K562 (cell line): ENCODE measurements around the gene KLRC3. TPM values are rescaled to one million over a fixed set of nuclear protein-coding genes. Genes with fewer than 3 reads are reported as not detected.

ENCODE experiments used
- ASH1L ChIP-seq: fragments of 450-650 bp; IDR thresholded peaks from 2 replicates; pipeline ENCODE4 v1.6.1; 2018; ENCODE audit warnings: borderline replicate concordance, mild to moderate bottlenecking, low read depth; ENCODE audit not compliant: partially characterized antibody
- CC2D1A ChIP-seq: fragments of 450-650 bp; IDR thresholded peaks from 2 replicates; pipeline ENCODE4 v1.6.1; 2017; ENCODE audit warnings: mild to moderate bottlenecking
- FOXM1 ChIP-seq, 2 experiments: fragments of 450-650 bp in 1 of 2; sonication (generic) in 1 of 2; formaldehyde crosslinking in 1 of 2; IDR thresholded peaks; 2 replicates each; pipeline versions ENCODE4 v1.6.1 to v1.9.0; 2017 to 2022; ENCODE audit warnings: low read depth in 2 of 2, mild to moderate bottlenecking in 2 of 2, missing genetic modification reagents in 1 of 2, moderate library complexity in 1 of 2
- GTF2E2 ChIP-seq: fragments of 200-800 bp; sonication (Bioruptor generic); IDR thresholded peaks from 2 replicates; pipeline ENCODE4 v1.6.1; 2016; ENCODE audit warnings: missing genetic modification characterization, missing compliant biosample characterization
- HMBOX1 ChIP-seq: sonication (generic); IDR thresholded peaks from 2 replicates; pipeline ENCODE4 v1.6.1; 2016
- IRF1 ChIP-seq: sonication (generic); formaldehyde crosslinking; IDR thresholded peaks from 2 replicates; pipeline ENCODE4 v1.8.0; 2022; ENCODE audit warnings: missing genetic modification reagents, mild to moderate bottlenecking, borderline replicate concordance
- L3MBTL2 ChIP-seq: fragments of 450-650 bp; IDR thresholded peaks from 2 replicates; pipeline ENCODE4 v1.6.1; 2016; ENCODE audit warnings: mild to moderate bottlenecking, moderate library complexity
- RAD51 ChIP-seq: fragments of 450-650 bp; IDR thresholded peaks from 2 replicates; pipeline ENCODE4 v1.7.1; 2016; ENCODE audit warnings: low read depth, mild to moderate bottlenecking, borderline replicate concordance
- RB1 ChIP-seq: fragments of 450-650 bp; IDR thresholded peaks from 2 replicates; pipeline ENCODE4 v1.6.1; 2017; ENCODE audit warnings: low read depth, mild to moderate bottlenecking
- RNF2 ChIP-seq: sonication (generic); IDR thresholded peaks from 2 replicates; pipeline ENCODE4 v1.6.1; 2016
- ZBTB11 ChIP-seq, 3 experiments: fragments of 200-800 bp in 1 of 3; fragments of 250-450 bp in 1 of 3; fragments of 450-650 bp in 1 of 3; sonication (Bioruptor Pico) in 1 of 3; sonication (Bioruptor generic) in 1 of 3; formaldehyde crosslinking in 1 of 3; IDR thresholded peaks; 2 replicates each; pipeline versions ENCODE4 v1.6.1 to v1.8.0; 2016 to 2022; ENCODE audit warnings: mild to moderate bottlenecking in 2 of 3, missing genetic modification characterization in 2 of 3, missing compliant biosample characterization in 1 of 3, moderate library complexity in 1 of 3
- ZC3H4 ChIP-seq: sonication (generic); formaldehyde crosslinking; IDR thresholded peaks from 2 replicates; pipeline ENCODE4 v1.9.0; 2021; ENCODE audit warnings: missing genetic modification reagents, borderline replicate concordance
- ZNF143 ChIP-seq: sonication (generic); formaldehyde crosslinking; IDR thresholded peaks from 2 replicates; pipeline ENCODE4 v1.9.0; 2022; ENCODE audit warnings: mild to moderate bottlenecking, missing genetic modification reagents
- ZNF277 ChIP-seq: fragments of 250-450 bp; sonication (Bioruptor Pico); IDR thresholded peaks from 2 replicates; pipeline ENCODE4 v1.8.0; 2022; ENCODE audit warnings: inconsistent platforms, mild to moderate bottlenecking, moderate library complexity, borderline replicate concordance
- ZNF280B ChIP-seq: fragments of 250-450 bp; sonication (Bioruptor Pico); IDR thresholded peaks from 2 replicates; pipeline ENCODE4 v1.5.1; 2021; ENCODE audit warnings: mild to moderate bottlenecking
- polyA plus RNA-seq, 8 experiments: library from polyadenylated mRNA; depleted of rRNA in 4 of 8; stranded (reverse) in 5 of 8; unstranded in 3 of 8; fragments of >200 nt; fragmentation: Nextera tagmentation in 2 of 8; fragmentation: Illumina TruSeq in 1 of 8; extraction: Ambion mirVana in 2 of 8; extraction: Trizol in 1 of 8; gene quantifications; 2 replicates each; pipeline versions ENCODE4 v1.2.1 to v1.2.3, GENCODE V29; 2011 to 2014; ENCODE audit warnings: inconsistent platforms in 1 of 8, missing spikeins in 1 of 8
- total RNA-seq, 7 experiments: library from RNA; depleted of rRNA in 6 of 7; stranded (reverse); fragments of >200 nt in 6 of 7; fragmentation: Illumina TruSeq in 2 of 7; extraction: Trizol in 2 of 7; gene quantifications; 2 replicates each; pipeline versions ENCODE4 v1.2.1 to v1.2.3, GENCODE V29; 2011 to 2021; ENCODE audit warnings: low replicate concordance in 1 of 7
- TF ChIP-seq, protein P1 (sequence below): sonication (generic); formaldehyde crosslinking; IDR thresholded peaks from 2 replicates; pipeline ENCODE4 v1.8.0; 2022; ENCODE audit warnings: mild to moderate bottlenecking, missing genetic modification reagents

Gene KLRC3
- total and polyA plus RNA-seq, 9 of the 15 experiments (the other 6 are each of a cell fraction or from before 2014, with no cell fraction given) = 0.09 to 0.32 (median 0.18) TPM; not detected in 5

- TF ChIP-seq ZNF277 (CRISPR knock-in tag) (no peak), RAD51 (no peak), IRF1 (0 out of 2 replicates have a peak, but pooled peaks have one; percentile 54), HMBOX1 (peak; percentile 43), RB1 (no peak), ZBTB11 (CRISPR knock-in tag; IDR thresholded peaks at IDR 0.05) (0 out of 6 replicates have a peak, but pooled peaks of 1 of the 3 experiments have one; percentile 8), L3MBTL2 (0 out of 2 replicates have a peak, but pooled peaks have one; percentile 2), ASH1L (no peak), ZNF143 (CRISPR knock-in tag) (no peak), RNF2 (no peak), ZC3H4 (CRISPR knock-in tag) (no peak), GTF2E2 (no peak), ZNF280B (CRISPR knock-in tag) (no peak), FOXM1 (IDR thresholded peaks at IDR 0.05; ENCODE audit: low read depth) (peak; percentile 96), FOXM1 (CRISPR knock-in tag; IDR thresholded peaks at IDR 0.05; ENCODE audit: low read depth) (no peak), CC2D1A (no peak)
- TF ChIP-seq, protein P1, sequence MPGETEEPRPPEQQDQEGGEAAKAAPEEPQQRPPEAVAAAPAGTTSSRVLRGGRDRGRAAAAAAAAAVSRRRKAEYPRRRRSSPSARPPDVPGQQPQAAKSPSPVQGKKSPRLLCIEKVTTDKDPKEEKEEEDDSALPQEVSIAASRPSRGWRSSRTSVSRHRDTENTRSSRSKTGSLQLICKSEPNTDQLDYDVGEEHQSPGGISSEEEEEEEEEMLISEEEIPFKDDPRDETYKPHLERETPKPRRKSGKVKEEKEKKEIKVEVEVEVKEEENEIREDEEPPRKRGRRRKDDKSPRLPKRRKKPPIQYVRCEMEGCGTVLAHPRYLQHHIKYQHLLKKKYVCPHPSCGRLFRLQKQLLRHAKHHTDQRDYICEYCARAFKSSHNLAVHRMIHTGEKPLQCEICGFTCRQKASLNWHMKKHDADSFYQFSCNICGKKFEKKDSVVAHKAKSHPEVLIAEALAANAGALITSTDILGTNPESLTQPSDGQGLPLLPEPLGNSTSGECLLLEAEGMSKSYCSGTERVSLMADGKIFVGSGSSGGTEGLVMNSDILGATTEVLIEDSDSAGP = 0 out of 2 replicates have a peak, but pooled peaks have one; percentile 14
Measured at GRCh38 chr12:10364815-10365622, 55.4 kb downstream of the KLRC3 start (continued).
